Measurements from ENCODE around the gene OR2AE1.

Gene OR2AE1

DNA sequence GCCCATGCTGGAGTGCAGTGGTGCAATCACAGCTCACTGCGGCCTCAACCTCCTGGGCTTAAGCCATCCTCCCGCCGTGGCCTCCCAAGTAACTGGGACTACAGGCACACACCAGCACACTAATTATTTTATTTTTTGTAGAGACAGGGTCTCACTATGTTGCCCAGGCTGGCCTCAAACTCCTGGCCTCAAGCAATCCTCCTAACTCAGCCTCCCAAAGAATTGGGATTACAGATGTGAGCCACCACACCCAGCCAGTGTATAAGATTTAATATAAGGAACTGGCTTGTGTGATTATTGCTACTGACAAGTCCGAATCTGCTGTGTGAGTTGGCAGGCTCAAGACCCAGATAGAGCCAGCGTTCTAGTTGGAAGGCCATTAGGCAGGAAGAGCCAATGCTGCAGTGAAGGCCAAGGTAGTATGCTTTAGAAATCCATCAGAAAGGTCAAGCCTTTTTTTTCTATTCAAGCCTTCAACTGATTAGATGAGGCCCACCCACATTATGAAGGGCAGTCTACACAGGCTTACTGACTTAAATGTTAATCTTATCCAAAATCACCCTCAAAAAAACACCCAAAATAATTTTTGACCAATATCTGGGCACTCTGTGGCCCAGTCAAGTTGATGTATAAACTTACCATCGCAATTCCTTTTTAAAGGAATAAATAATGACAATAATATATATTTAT, 23.1 kb upstream of the OR2AE1 start:
- Histone ChIP-seq H3K23ac (ENCODE audit: low read length in 2 of 2) (no peak overlapping the region), H3K9me3 (ENCODE audit: control insufficient read depth, low read length) (peaks cover 4% of the 10 kb centered on the region), H2AK5ac (ENCODE audit: low read length, severe bottlenecking) (no peak overlapping the region), H2BK120ac (ENCODE audit: low read depth, low read length) (no peak overlapping the region), H3K27ac (ENCODE audit: low read length, poor library complexity, severe bottlenecking) (no peak overlapping the region), H2AFZ (ENCODE audit: low read depth, low read length) (no peak overlapping the region), H3K4ac (ENCODE audit: low read depth in 1 of 2, low read length in 2 of 2) (no peak overlapping the region), H3K27me3 (ENCODE audit: control insufficient read depth in 1 of 2, insufficient read depth in 1 of 2, low read length in 2 of 2) (peaks cover 0 to 26% of the 10 kb centered on the region in 2 experiments), H3K36me3 (ENCODE audit: control insufficient read depth in 1 of 2, insufficient read depth in 2 of 2, low read depth in 1 of 2, low read length in 2 of 2) (peaks cover 0 to 82% of the 10 kb centered on the region in 2 experiments), H3K14ac (ENCODE audit: low read length in 2 of 2) (no peak overlapping the region), H3K79me1 (replicated peaks; ENCODE audit: low read length, poor library complexity, severe bottlenecking) (no peaks in the 10 kb centered on the region), H2BK12ac (ENCODE audit: low read length in 2 of 2) (no peak overlapping the region), H2BK15ac (ENCODE audit: low read depth, poor library complexity, severe bottlenecking) (no peak overlapping the region), H3K4me2 (ENCODE audit: low read length, poor library complexity, severe bottlenecking) (no peak overlapping the region), H3K4me3 (ENCODE audit: insufficient read depth in 1 of 2, low read depth in 1 of 2, low read length in 2 of 2) (no peak overlapping the region), H4K91ac (ENCODE audit: low read length) (no peak overlapping the region), H2BK5ac (ENCODE audit: low read depth, low read length, poor library complexity, severe bottlenecking) (no peak overlapping the region), H3K9ac (ENCODE audit: low read length) (no peak overlapping the region), H3K18ac (ENCODE audit: low read depth in 1 of 2, low read length in 2 of 2) (no peak overlapping the region), H4K8ac (ENCODE audit: low read length) (no peak overlapping the region), H3K4me1 (ENCODE audit: control insufficient read depth, insufficient read depth, low read depth, low read length) (no peaks in the 10 kb centered on the region)
- WGBS, result 93% methylated on average over 5 of the region's 6 CpGs
- DNase-seq, result no peak

DNA sequence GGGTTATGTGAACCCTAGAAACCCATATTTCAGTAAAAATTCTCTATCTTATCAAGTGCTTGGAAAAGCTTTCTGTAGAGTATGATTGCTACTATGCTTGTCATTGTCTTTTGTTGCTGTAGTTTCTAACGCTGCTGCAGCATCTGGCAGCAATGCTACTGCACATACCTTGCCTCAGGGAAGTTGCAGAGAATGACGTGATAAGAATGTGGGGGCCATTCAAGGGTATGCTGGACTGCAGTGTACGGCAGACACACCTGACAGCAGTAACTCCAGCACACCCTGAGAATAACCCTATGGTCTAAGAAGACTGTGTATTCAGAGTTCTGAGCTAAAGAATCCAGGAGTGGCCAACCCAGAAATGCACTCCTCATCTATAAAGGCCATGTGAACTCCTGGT, 22.0 kb upstream of the OR2AE1 start:
- no peak overlapping the region for H2BK120ac ChIP-seq (ENCODE audit: low read depth, low read length)
- H4K8ac ChIP-seq (ENCODE audit: low read length), result no peak overlapping the region
- no peak overlapping the region for H2BK15ac ChIP-seq (ENCODE audit: low read depth, poor library complexity, severe bottlenecking)
- peaks cover 0 to 26% of the 10 kb centered on the region in 2 experiments for H3K27me3 ChIP-seq (ENCODE audit: control insufficient read depth in 1 of 2, insufficient read depth in 1 of 2, low read length in 2 of 2)
- H3K9ac ChIP-seq (ENCODE audit: low read length), result no peak overlapping the region
- no peak overlapping the region for H3K4me3 ChIP-seq (ENCODE audit: insufficient read depth in 1 of 2, low read depth in 1 of 2, low read length in 2 of 2)
- 79% methylated on average over 3 of the region's 3 CpGs for WGBS
- no peak overlapping the region for H3K4me2 ChIP-seq (ENCODE audit: low read length, poor library complexity, severe bottlenecking)
- H4K91ac ChIP-seq (ENCODE audit: low read length), result no peak overlapping the region
- H2AFZ ChIP-seq (ENCODE audit: low read depth, low read length), result no peak overlapping the region
- H3K18ac ChIP-seq (ENCODE audit: low read depth in 1 of 2, low read length in 2 of 2), result no peak overlapping the region
- H2BK12ac ChIP-seq (ENCODE audit: low read length in 2 of 2), result no peak overlapping the region
- no peak overlapping the region for H3K27ac ChIP-seq (ENCODE audit: low read length, poor library complexity, severe bottlenecking)
- no peak for DNase-seq
- H3K9me3 ChIP-seq (ENCODE audit: control insufficient read depth, low read length), result peaks cover 4% of the 10 kb centered on the region
- no peak overlapping the region for H2BK5ac ChIP-seq (ENCODE audit: low read depth, low read length, poor library complexity, severe bottlenecking)
- H3K23ac ChIP-seq (ENCODE audit: low read length in 2 of 2), result no peak overlapping the region
- peaks cover 0 to 72% of the 10 kb centered on the region in 2 experiments for H3K36me3 ChIP-seq (ENCODE audit: control insufficient read depth in 1 of 2, insufficient read depth in 2 of 2, low read depth in 1 of 2, low read length in 2 of 2)
- no peaks in the 10 kb centered on the region for H3K4me1 ChIP-seq (ENCODE audit: control insufficient read depth, insufficient read depth, low read depth, low read length)
- no peak overlapping the region for H3K14ac ChIP-seq (ENCODE audit: low read length in 2 of 2)
- H3K4ac ChIP-seq (ENCODE audit: low read depth in 1 of 2, low read length in 2 of 2), result no peak overlapping the region
- H2AK5ac ChIP-seq (ENCODE audit: low read length, severe bottlenecking), result no peak overlapping the region
- H3K79me1 ChIP-seq (replicated peaks; ENCODE audit: low read length, poor library complexity, severe bottlenecking), result no peaks in the 10 kb centered on the region

DNA sequence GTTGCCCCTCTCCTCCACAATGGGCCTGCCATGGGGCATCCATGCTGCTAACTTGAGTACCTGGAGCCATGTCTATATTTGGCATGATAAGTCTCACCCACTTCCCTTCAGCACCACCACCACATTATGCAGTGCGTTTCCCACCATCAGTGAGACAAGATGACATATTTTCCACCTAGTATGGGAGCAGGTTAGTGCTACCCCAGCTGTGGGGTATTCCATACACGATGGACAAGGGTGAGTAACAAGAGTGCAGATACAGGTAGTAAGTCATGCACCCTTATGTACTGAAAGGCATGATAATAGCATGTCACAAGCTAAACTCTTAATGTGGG, 21.2 kb upstream of the OR2AE1 start:
- Histone ChIP-seq H4K8ac (ENCODE audit: low read length) (no peak overlapping the region), H2AK5ac (ENCODE audit: low read length, severe bottlenecking) (no peak overlapping the region), H3K9me3 (ENCODE audit: control insufficient read depth, low read length) (peaks cover 4% of the 10 kb centered on the region), H2BK12ac (ENCODE audit: low read length in 2 of 2) (no peak overlapping the region), H2BK5ac (ENCODE audit: low read depth, low read length, poor library complexity, severe bottlenecking) (no peak overlapping the region), H3K23ac (ENCODE audit: low read length in 2 of 2) (no peak overlapping the region), H3K4me3 (ENCODE audit: insufficient read depth in 1 of 2, low read depth in 1 of 2, low read length in 2 of 2) (no peak overlapping the region), H3K79me1 (replicated peaks; ENCODE audit: low read length, poor library complexity, severe bottlenecking) (no peaks in the 10 kb centered on the region), H2BK15ac (ENCODE audit: low read depth, poor library complexity, severe bottlenecking) (no peak overlapping the region), H2AFZ (ENCODE audit: low read depth, low read length) (no peak overlapping the region), H3K4me1 (ENCODE audit: control insufficient read depth, insufficient read depth, low read depth, low read length) (no peaks in the 10 kb centered on the region), H3K4me2 (ENCODE audit: low read length, poor library complexity, severe bottlenecking) (no peak overlapping the region), H3K18ac (ENCODE audit: low read depth in 1 of 2, low read length in 2 of 2) (no peak overlapping the region), H3K9ac (ENCODE audit: low read length) (no peak overlapping the region), H3K14ac (ENCODE audit: low read length in 2 of 2) (peak overlapping the region in 1 of 2 experiments; percentile 48), H3K4ac (ENCODE audit: low read depth in 1 of 2, low read length in 2 of 2) (no peak overlapping the region), H4K91ac (ENCODE audit: low read length) (peak overlapping the region; percentile 27), H3K27me3 (ENCODE audit: control insufficient read depth in 1 of 2, insufficient read depth in 1 of 2, low read length in 2 of 2) (peaks cover 0 to 18% of the 10 kb centered on the region in 2 experiments), H2BK120ac (ENCODE audit: low read depth, low read length) (no peak overlapping the region), H3K36me3 (ENCODE audit: control insufficient read depth in 1 of 2, insufficient read depth in 2 of 2, low read depth in 1 of 2, low read length in 2 of 2) (peaks cover 0 to 63% of the 10 kb centered on the region in 2 experiments), H3K27ac (ENCODE audit: low read length, poor library complexity, severe bottlenecking) (no peak overlapping the region)
- WGBS, result 86% methylated on average over 1 of the region's 2 CpGs
- no peak for DNase-seq

DNA sequence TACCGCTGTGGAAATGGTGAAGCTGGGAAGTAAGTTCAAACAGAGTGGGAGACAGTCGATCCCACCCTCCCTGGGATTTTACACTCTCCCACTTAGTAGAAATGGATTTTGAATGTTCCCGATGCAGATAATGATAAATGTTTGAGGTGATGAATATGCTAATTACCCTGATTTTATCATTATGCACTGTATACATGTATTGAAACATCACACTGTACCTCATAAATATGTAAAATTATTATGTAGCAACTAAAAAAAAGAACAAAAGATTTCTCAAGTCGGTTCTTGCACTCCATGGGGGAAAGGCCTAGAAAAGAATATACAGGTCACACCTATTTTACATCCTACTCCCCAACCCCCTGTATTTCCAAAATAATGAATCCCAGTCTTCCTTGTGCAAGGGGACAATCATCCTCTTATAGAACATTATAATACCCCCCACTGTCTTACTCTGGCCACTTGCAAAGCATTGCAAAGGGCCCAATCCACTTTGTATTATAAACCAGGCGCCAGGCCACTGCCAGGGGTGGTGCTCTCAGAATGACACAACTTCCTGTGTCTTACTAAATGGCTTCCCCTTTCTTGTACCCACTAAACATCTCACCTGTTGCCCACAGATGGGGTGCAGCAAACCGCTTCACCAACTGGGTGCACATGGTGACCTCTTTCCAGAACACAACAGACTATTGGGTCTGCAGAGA, 20.6 kb upstream of the OR2AE1 start:
- no peak overlapping the region for H2AK5ac ChIP-seq (ENCODE audit: low read length, severe bottlenecking)
- H3K27me3 ChIP-seq (ENCODE audit: control insufficient read depth in 1 of 2, insufficient read depth in 1 of 2, low read length in 2 of 2), result peaks cover 0 to 14% of the 10 kb centered on the region in 2 experiments
- H3K23ac ChIP-seq (ENCODE audit: low read length in 2 of 2), result no peak overlapping the region
- H3K4me2 ChIP-seq (ENCODE audit: low read length, poor library complexity, severe bottlenecking), result no peak overlapping the region
- H3K9me3 ChIP-seq (ENCODE audit: control insufficient read depth, low read length), result peaks cover 4% of the 10 kb centered on the region
- H2BK12ac ChIP-seq (ENCODE audit: low read length in 2 of 2), result no peak overlapping the region
- H3K79me1 ChIP-seq (replicated peaks; ENCODE audit: low read length, poor library complexity, severe bottlenecking), result no peaks in the 10 kb centered on the region
- WGBS, result 77% methylated on average over 5 of the region's 6 CpGs
- peak overlapping the region; percentile 27 for H4K91ac ChIP-seq (ENCODE audit: low read length)
- no peak overlapping the region for H3K4me3 ChIP-seq (ENCODE audit: insufficient read depth in 1 of 2, low read depth in 1 of 2, low read length in 2 of 2)
- H3K18ac ChIP-seq (ENCODE audit: low read depth in 1 of 2, low read length in 2 of 2), result no peak overlapping the region
- H3K27ac ChIP-seq (ENCODE audit: low read length, poor library complexity, severe bottlenecking), result no peak overlapping the region
- H3K9ac ChIP-seq (ENCODE audit: low read length), result no peak overlapping the region
- no peak overlapping the region for H2AFZ ChIP-seq (ENCODE audit: low read depth, low read length)
- H3K4ac ChIP-seq (ENCODE audit: low read depth in 1 of 2, low read length in 2 of 2), result no peak overlapping the region
- H3K14ac ChIP-seq (ENCODE audit: low read length in 2 of 2), result peak overlapping the region in 1 of 2 experiments; percentile 28
- H2BK5ac ChIP-seq (ENCODE audit: low read depth, low read length, poor library complexity, severe bottlenecking), result no peak overlapping the region
- no peak overlapping the region for H2BK15ac ChIP-seq (ENCODE audit: low read depth, poor library complexity, severe bottlenecking)
- H4K8ac ChIP-seq (ENCODE audit: low read length), result no peak overlapping the region
- no peak overlapping the region for H2BK120ac ChIP-seq (ENCODE audit: low read depth, low read length)
- H3K4me1 ChIP-seq (ENCODE audit: control insufficient read depth, insufficient read depth, low read depth, low read length), result no peaks in the 10 kb centered on the region
- DNase-seq, result no peak
- peaks cover 0 to 61% of the 10 kb centered on the region in 2 experiments for H3K36me3 ChIP-seq (ENCODE audit: control insufficient read depth in 1 of 2, insufficient read depth in 2 of 2, low read depth in 1 of 2, low read length in 2 of 2)

Measured in mesenchymal stem cell (in vitro differentiated cells and primary cell).